Effector CD4-positive, alpha-beta T cell (primary cell): ENCODE results near the gene PLXNA4.

Source experiments
- DNase-seq: peaks from one replicate; pipeline ENCODE4 v3.0.0-alpha.2; 2020

PLXNA4 gene

GRCh38 chr7:132430861-132431822, 145.1 kb downstream of the PLXNA4 start:
- peak; percentile 11 for DNase-seq

GRCh38 chr7:132430041-132430855, 146.0 kb downstream of the PLXNA4 start:
- no peak for DNase-seq

GRCh38 chr7:132429181-132429580, 147.1 kb downstream of the PLXNA4 start:
- DNase-seq = no peak

DNA sequence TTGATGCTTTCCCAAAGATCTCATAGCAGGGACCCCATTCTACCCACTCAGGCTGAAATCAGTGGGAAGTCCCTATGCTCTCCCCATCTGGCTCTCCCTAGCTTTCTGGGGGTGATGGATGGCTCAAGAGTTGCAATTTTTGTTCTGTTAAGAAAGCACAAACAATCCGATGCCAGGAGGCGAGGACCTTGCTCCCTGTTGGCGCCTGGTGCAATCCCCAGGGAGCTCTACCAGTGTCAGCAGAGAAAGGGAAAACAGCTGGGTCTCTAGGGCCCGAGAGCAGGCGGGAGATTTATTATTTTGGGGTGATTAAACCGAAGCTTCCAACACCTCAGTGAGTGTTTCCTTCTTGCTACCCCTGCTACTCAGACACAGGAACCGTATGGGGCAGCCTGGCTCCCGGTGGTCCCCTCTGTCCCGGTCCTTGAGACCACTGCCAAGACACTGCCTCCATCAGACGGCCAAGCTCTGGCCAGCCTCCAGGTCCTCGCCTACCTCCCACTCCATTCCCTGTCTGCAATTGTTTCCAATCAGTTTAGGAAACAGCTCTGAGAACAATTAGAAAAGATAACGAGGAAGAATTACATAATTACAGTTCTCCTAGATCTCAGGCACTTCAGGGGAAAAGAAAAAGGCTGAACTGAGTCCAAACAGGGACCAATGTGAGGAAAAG, 147.9 kb downstream of the PLXNA4 start:
- DNase-seq = no peak

DNA sequence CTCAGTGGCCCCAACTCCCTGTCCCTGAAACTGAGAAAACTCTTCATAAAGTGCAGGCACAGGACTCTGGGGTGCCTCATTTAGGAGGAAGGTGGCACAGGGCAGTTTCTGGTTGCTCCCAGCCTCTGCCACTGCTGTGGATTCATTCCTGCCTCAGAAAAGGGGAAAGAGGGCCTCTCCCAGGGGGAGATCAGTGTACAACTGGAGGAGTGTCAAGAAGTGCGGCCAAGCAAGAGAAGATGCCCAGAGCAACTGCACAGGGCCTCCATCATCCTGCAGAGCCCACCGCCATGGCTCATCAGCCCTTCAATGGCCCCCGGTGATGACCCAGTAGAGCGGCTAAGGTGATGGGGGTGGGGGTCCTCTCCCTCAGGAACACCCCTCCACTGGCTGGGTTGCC, 150.3 kb downstream of the PLXNA4 start:
- DNase-seq = no peak

GRCh38 chr7:132424821-132425724, 151.2 kb downstream of the PLXNA4 start:
- no peak for DNase-seq

DNA sequence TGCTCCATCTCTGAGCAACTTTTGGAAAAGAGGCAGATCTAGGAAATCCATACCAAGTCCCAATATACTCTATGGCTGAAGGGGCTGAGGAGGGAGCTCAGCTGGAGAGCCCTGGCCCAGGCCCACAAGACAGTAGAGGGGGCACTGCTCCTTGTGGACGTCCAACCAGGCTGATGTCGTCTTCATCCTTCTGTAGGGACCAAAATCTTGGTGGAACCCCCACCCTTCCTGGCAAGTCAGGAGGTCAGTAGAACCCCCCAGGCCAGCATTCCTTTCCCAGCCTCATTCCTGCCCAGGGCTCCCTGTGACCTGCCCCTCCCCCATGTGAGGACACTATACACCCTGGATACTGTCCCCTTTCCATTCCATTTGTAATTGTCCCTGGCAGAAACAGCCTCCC, 152.0 kb downstream of the PLXNA4 start:
- no peak for DNase-seq

DNA sequence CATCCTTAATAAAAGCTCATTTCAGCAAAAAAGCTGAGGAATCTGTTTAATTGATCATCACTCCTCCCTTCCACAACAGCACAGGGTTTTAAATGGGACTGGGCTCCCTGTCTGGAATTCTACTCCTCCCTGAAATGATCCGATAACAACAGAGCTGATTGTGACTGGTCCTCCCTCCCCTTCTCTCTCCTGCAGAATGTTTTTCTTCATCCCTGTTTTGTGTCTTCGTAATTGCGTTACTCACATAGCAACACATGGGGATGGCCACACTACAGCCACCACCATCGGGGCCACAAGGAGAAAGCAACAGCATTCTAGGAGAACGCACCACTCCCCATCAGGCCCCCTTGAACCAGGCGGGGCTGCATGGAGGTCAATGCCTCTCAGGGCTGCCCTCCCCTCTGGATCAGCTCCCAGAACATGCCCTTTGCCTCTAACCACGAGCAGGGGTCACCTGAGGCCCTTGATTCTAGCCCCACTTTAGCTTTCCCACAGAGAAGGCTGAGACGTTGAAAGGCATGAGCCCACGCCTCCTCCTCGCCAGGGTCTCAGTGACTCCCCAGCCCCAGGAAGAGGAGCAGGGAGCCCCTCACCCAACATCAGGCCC, 152.6 kb downstream of the PLXNA4 start:
- DNase-seq = no peak

GRCh38 chr7:132422502-132423111, 153.7 kb downstream of the PLXNA4 start:
- DNase-seq = no peak

DNA sequence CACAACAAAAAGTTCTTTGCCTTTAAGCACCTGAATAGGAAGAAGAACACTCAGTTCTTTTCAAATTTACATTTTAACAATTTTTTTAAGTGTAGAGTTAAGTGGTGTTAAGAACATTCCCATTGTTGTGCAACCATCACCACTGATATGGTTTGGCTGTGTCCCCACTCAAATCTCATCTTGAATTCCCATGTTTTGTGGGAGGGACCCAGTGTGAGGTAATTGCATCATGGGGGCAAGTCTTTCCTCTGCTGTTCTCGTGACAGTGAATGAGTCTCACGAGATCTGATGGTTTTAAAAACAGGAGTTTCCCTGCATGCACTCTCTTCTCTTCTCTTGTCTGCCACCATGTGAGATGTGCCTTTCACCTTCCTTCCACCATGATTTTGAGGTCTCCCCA, 155.7 kb downstream of the PLXNA4 start:
- DNase-seq = no peak

GRCh38 chr7:132419542-132419941, 156.7 kb downstream of the PLXNA4 start:
- DNase-seq = no peak

DNA sequence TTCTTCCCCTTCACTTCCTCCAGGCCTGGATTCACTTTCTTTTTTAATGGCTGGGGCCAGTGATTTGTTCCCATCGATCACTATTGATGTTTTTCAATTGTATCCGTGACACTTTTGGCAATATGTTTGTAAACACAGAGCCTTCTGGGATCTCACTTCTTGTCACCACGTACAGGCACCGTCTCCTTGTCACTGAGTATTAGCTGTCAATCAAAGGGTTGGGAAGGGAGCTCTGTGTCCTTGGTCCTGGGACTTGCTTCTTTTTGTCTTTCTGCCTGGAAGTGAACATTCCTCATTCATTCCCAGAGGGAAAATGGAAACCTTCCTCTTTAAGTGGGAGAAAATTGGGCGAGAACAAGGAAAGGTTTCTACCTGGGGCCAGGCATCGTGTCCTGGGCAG, 157.4 kb downstream of the PLXNA4 start:
- no peak for DNase-seq

DNA sequence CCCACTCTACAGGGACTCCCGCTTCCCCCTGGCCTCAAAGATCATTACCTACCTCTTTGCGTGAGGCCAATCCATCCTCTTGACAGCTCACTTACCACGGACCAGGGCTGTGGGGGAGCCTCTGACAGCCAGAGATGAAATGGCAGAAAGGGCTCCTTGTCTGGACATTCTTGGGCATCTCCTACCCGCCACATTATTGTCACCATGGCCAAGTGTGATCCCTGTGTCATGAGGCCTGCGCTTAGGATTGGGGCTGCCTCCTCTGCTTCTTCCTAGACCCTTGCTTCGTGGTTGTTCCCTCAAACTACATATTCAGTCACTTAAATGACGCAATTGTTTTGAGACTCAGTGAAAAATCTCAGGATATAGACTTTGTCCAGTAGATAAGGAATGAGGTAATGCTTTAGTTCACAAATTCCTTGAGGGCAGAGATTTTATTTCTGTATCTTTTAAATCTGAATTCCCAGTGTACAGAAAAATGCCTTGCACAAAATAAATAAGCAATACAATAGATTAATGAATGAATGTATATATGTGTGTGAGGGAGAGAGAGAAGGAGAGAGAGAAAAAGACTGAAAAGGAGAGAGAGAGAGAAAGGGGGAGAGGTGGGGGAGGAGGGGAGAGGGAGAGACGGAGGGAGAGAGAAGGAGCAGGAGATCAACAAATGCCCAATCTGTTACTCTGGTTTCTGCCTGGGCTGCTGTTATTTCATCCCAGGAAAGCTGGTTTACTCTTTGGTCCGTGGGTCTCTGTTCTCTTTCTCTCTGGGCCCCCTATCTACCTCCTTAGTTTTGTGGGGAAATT, 159.0 kb downstream of the PLXNA4 start:
- no peak for DNase-seq

DNA sequence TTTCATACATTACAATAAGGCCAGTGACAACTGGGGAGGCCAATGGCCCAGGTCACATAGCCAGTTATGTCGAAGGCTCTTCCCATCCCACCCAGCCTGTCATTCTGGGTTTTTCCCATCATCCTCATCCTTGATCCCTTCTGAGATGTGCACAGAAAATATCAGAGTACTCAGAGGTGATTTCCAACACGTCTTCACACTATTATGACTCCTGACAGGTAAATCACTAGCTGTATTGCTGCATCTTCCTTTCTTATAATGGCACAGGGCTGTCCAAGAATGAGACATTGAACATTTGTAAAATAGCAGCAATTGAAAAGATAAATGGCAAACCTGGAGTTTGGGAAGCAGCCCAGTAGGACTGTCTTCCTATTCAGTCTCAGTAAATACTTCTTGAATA, 159.9 kb downstream of the PLXNA4 start:
- DNase-seq = no peak

DNA sequence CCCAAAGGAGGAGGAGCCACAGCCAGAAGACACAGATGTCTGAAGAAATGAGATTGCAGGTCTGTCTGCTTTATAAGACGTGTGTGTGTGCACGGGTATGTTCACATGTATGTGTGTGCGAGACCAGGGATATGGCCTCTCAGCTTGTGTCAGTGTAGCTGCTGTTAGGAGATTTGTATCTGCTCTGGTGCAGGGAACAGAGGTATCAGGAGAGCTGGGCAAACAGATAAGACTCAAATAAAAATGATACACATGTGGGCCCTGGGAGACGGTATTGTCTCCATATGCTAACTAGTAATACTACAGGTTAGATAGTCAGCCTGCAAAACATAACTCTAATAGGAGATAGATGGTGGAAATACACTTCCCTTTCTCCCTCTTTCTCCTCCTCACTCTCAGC, 161.0 kb downstream of the PLXNA4 start:
- no peak for DNase-seq

- no peak for DNase-seq
These were observed 161.4 kb downstream of the PLXNA4 start for GRCh38 chr7:132414857-132415256.

GRCh38 chr7:132412435-132412834, 163.8 kb downstream of the PLXNA4 start:
- no peak for DNase-seq

DNA sequence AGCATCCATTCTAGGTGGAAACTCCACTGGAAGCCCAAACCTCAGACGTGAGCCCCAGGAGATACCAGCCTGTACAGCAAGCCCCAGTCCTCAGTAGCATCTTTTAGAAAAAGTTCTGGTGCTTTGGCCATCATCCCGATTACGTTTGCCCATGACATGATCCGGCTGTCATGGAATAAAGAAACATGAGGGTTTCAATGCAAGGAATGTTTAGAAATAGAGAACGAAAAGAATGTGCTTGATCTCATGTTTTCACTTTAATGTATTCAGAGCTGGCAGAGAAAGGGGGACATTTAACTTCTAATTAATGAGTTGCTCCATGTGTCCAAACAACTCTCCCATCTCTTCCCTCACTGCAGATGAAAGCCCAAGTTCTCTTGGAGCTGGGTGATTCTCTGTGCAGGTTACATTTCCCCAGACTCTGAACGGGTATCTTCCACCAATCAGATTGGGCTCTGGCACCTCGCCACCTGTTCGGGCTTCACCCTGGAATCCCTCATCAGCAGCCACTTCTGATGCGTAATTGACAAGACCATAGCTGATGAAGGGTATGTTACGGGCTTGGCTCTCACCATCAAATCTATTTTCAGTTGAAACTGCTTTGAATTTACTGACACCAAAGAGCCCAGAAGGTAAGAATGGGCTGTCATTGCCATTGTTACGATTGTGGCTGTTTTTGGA, 165.3 kb downstream of the PLXNA4 start:
- no peak for DNase-seq

DNA sequence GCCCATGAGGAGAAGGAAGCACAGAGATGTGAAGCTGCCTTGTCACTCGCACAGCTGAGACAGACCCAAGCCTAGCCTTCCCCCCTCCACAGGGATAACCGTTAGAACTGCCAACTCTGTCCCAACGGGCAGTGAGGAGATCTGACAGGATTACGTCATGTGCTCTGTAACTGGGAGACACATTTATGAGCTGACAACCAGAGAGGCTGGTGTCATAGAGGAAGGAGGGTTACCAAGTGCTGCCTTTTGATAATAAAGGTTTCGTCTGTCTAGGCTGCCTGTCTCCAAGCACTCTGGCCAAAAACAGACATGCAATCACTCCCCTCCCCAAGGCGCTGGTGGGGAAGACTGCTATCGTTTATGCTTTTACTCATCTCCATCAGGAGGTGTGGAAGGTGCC, 165.9 kb downstream of the PLXNA4 start:
- no peak for DNase-seq

GRCh38 chr7:132407764-132408163, 168.5 kb downstream of the PLXNA4 start:
- DNase-seq = no peak
